Posterior vena cava (tissue), 2 donors: ENCODE measurements around the gene SHANK3. TPM values are rescaled to one million over a fixed set of nuclear protein-coding genes. Genes with fewer than 3 reads are reported as not detected.

ENCODE experiments used
- DNase-seq: peaks from one replicate; pipeline ENCODE4 v3.0.0-alpha.2; 2020; ENCODE audit warnings: low spot score
- intact Hi-C, 2 donors: fragments of 100-400 bp; cut with DNase I; formaldehyde crosslinking; loops; one replicate each; pipeline versions ENCODE4 v1.14.1 to v1.14.2; 2022 to 2023
- total RNA-seq, 2 donors: library from RNA; stranded (reverse); fragmentation: NEBNext Ultra II Directional; extraction: Animal tissue kit (Norgen Biotek cat#: 25700); gene quantifications; one replicate each; pipeline ENCODE4 v1.2.1, GENCODE V29; 2021
- donor health status: DM: yes; HTN: yes; CAD: no.
- donor health status: DM: yes; HTN: yes; CAD: no.

The SHANK3 gene
- total RNA-seq, 2 donors from 2014 or later: 24.2 to 34.4 TPM

- DNase-seq: peak; percentile 67
- intact Hi-C loops: no loop called here
Measured at GRCh38 chr22:50695421-50696250, 23.0 kb downstream of the SHANK3 start.

GRCh38 chr22:50696251-50696798 lies 23.7 kb downstream of the SHANK3 start:
- intact Hi-C loops: no loop called here
- no peak for DNase-seq

DNA sequence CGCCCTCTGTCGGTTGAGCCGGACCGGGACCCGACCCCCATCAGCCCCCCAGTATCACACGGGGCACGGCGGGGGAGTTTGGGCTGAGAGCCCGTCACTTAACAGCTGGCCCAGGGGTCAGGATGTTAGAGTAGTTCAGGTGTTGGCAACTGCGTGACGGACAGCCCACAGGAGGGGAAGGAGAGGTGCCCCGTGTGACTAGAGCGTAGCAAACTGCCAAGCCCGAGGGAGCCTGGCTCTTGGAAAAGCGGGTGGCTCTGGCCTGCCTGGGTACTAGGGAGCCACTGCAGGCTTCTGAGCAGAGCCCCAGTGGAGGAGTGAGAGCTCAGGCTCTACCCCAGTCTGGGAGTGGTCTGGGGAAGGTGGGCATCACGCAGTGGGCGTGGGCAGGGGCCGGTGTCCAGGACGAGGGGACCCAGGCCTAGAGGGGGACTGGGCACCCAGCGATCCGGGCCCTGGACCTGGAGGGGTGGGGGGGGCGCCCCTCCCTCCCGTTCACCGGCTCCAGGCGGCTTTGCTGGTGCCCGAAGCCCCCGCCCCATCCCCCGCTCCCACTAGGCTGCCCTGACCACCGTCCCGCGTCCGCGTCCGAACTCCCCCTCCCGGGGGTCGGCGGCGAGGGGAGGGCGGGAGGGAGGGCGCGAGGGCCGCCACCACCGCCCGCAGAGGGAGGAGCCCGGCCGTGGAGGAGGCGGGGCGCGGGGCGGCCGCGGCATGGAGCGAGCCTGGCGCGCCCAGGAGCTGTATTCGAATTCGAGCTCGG lies 24.4 kb downstream of the SHANK3 start:
- intact Hi-C loops: no loop called here
- peak; percentile 69 for DNase-seq

DNA sequence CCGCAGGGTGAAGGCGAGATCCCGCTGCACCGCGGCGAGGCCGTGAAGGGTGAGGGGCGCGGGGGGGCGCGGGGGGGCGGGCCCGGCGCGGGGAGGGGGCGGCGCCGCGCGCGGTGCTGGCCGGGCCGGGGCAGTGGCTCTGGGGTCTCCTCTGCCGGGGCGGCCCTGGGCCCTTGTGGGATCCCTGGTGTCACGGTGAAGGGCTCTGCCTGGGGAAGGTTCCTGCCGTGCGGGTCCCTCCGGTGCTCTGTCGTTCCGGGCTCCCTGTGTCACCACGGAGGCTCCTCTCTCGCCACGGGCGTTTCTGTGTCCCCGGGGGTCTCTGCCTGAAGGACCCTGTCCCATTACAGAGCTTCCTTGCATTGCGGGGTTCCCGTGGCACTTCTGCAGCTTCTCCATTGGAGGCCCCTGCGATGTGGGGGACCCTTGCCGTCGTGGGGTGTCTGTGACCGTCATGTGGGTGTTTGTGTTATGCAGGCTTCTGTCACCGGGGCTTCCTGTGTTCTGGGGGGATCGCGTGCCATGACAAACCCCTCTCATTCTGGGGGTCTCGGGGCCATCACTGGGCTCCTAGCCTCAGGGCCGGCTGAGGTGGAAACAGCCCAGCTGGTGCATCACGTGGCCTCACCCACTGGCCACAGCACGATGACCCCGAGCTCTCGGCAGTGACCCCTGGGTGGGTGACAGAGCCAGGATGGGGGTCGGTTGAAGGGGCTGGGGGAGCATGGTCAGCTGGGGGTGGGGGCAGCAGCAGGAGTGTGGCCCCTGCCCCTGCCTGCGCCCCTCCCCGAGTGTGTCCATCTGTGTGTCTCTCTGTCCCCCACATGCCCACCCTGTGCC lies 25.3 kb downstream of the SHANK3 start:
- intact Hi-C loops: no loop called here
- peak; percentile 67 for DNase-seq

- peak; percentile 71 for DNase-seq
- intact Hi-C loops: no loop called here
Measured at GRCh38 chr22:50698546-50698945, 25.9 kb downstream of the SHANK3 start.

DNA sequence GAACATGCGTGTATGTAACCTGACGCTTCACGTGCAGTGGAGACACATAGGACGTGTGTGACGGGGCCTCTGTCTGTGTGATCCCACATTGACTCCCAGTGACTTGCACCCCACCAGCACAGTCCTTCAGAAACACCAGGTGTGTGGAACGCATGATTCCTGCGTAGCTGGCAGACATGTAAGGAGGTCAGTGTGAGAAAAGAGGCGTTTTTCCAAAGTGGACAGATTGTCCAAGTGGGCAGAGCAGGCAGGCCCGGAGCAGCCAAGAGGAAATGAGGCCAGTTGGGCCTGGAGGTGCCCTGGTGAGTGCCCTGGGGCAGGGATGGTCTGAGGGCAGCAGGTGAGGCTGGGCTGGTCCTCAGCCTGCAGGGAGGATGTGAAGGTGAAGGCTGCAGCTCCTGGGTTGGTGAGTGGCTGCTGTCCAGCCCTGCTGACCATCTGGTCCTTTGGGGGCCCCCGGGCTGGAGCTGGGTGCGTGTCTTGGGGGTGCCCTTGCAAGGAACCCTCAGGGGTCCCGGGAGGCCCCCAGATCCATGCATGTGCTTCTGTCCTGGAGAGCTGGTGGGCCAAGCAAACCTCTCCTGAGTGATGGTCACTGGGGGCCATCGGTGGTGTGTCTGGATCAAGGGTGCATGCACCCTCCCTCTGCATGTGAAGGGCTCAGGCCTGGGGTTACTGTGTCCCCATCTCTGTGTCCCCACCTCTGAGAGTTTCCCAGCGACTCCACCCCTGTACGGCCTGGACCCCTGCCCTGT lies 26.6 kb downstream of the SHANK3 start:
- intact Hi-C loops: no loop called here
- DNase-seq: peak; percentile 69

- intact Hi-C loops: no loop called here
Measured at GRCh38 chr22:50699756-50700386, 27.2 kb downstream of the SHANK3 start.

GRCh38 chr22:50700387-50701075 lies 27.9 kb downstream of the SHANK3 start:
- intact Hi-C loops: no loop called here

More at GRCh38 chr22:50699756-50700386, 27.2 kb downstream of the SHANK3 start:
- peak; percentile 58 for DNase-seq

GRCh38 chr22:50701076-50701419 lies 28.4 kb downstream of the SHANK3 start:
- intact Hi-C loops: no loop called here
- DNase-seq: peak; percentile 34

More at GRCh38 chr22:50700387-50701075, 27.9 kb downstream of the SHANK3 start:
- DNase-seq: peak; percentile 79

GRCh38 chr22:50701428-50702154 lies 29.0 kb downstream of the SHANK3 start:
- intact Hi-C loops: no loop called here
- peak; percentile 14 for DNase-seq

DNA sequence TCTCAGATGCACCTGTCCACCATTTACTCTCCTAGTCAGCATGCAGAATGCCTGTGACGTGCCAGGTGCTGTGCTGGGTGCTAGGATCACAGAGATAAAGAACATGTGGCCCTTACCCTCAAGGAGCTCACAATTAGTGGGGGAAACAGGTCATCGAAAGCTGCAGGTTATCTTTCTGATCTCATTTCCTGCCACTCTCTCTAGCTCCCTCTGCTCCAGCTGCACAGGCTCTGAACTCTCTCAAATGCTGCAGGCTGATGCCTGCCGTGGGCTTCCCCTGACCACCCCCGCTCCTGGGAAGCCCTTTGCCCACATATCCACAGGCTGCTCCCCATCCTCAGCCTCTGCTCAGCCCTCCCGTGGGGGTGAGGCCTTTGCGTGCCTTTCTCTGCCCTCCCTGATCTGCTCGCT lies 29.6 kb downstream of the SHANK3 start:
- intact Hi-C loops: no loop called here
- peak; percentile 68 for DNase-seq

GRCh38 chr22:50702821-50703725 lies 30.4 kb downstream of the SHANK3 start:
- DNase-seq: peak; percentile 70
- intact Hi-C loops: no loop called here

DNA sequence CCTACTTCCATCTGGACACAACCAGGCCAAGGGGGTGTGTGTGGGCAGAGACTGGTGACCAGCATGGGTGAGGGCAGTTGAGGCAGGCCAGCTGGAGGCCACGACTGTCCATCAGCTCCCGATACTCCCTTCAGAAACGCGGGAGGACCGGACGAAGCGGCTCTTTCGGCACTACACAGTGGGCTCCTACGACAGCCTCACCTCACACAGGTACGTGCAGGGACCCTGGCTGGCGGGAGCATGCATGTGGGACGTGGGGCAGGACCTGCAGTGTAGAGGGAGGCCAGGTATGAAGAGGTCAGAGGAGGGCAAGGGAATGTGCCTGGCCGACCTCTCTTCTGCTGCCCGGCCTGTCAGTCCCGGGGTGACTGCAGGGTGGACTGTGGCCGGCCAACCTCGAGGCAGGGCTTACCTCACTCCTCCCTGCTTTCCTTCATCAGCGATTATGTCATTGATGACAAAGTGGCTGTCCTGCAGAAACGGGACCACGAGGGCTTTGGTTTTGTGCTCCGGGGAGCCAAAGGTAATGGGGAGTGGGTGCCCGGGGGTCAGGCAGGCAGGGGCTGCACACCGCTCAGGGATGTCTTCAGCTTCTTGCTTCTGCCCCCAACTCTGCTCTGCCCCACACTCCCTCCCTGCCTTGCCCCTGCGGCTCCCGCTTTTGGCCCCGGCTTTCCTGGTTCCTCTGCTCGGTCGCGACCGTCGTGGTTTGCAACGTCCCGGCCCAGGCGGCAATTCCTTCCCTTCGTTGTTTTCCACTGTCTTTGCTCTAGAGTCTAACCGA lies 31.3 kb downstream of the SHANK3 start:
- intact Hi-C loops: no loop called here
- peak; percentile 73 for DNase-seq

DNA sequence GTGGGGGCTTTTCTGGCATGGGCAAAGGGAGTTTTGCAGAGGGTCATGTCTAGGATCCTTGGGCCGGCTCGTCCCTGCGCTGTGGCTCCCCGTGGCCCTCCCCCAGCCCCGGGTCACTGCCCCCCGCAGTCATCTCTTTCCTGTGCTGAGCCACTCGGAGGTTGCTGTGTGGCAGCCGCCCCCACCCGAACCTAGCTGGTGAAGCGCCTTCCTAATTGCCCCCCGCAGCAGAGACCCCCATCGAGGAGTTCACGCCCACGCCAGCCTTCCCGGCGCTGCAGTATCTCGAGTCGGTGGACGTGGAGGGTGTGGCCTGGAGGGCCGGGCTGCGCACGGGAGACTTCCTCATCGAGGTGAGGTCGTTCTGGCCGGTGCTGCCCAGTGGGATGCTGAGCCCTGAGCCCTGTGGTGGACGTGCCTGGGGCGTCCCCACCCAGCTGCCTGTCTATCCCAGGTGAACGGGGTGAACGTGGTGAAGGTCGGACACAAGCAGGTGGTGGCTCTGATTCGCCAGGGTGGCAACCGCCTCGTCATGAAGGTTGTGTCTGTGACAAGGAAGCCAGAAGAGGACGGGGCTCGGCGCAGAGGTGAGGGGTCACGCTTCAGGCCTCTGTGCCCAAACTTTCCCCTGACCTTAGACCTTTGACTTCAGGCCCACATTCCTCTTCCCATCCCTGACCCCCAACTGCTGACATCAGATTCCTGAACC lies 32.0 kb downstream of the SHANK3 start:
- intact Hi-C loops: no loop called here

More for the DNA sequence above, 32.0 kb downstream of the SHANK3 start:
- DNase-seq: peak; percentile 81
